SK-N-SH treated with all-trans-retinoic acid at 6 μM for 48 hours (cell line): ENCODE results near the gene TMEM37.

Experiments
- ARNTL ChIP-seq: fragments of 450-650 bp; formaldehyde crosslinking; IDR thresholded peaks from 2 replicates; pipeline ENCODE4 v1.5.0; 2020; ENCODE audit warnings: low read depth, mild to moderate bottlenecking, moderate library complexity, borderline replicate concordance
- BACH2 ChIP-seq: fragments of 250-450 bp; sonication (Bioruptor Pico); IDR thresholded peaks from 2 replicates; pipeline ENCODE4 v1.9.0; 2021; ENCODE audit warnings: mild to moderate bottlenecking, borderline replicate concordance
- CSDC2 ChIP-seq: fragments of 250-450 bp; sonication (Bioruptor Pico); IDR thresholded peaks from 2 replicates; pipeline ENCODE4 v1.5.0; 2020; ENCODE audit warnings: mild to moderate bottlenecking, moderate library complexity
- ESRRG ChIP-seq: fragments of 250-450 bp; sonication (Bioruptor Pico); IDR thresholded peaks from 2 replicates; pipeline ENCODE4 v1.6.1; 2021; ENCODE audit warnings: mild to moderate bottlenecking
- GLIS3 ChIP-seq: fragments of 250-450 bp; sonication (Bioruptor Pico); IDR thresholded peaks from 2 replicates; pipeline ENCODE4 v1.5.0; 2020; ENCODE audit warnings: mild to moderate bottlenecking, moderate library complexity
- TOX ChIP-seq: fragments of 250-450 bp; sonication (Bioruptor Pico); IDR thresholded peaks from 2 replicates; pipeline ENCODE4 v1.8.0; 2021; ENCODE audit warnings: mild to moderate bottlenecking, moderate library complexity, borderline replicate concordance
- ZFP30 ChIP-seq: fragments of 450-650 bp; formaldehyde crosslinking; IDR thresholded peaks from 2 replicates; pipeline ENCODE4 v1.5.0; 2022; ENCODE audit warnings: mild to moderate bottlenecking, moderate library complexity
- ZNF70 ChIP-seq: fragments of 450-650 bp; formaldehyde crosslinking; IDR thresholded peaks from 2 replicates; pipeline ENCODE4 v1.5.0; 2020; ENCODE audit warnings: mild to moderate bottlenecking, moderate library complexity
- TF ChIP-seq, protein P1 (sequence below): fragments of 250-450 bp; sonication (Bioruptor Pico); IDR thresholded peaks from 2 replicates; pipeline ENCODE4 v1.8.0; 2020; ENCODE audit warnings: mild to moderate bottlenecking, moderate library complexity, borderline replicate concordance
- TF ChIP-seq, protein P2 (sequence below): fragments of 250-450 bp; sonication (Bioruptor Pico); IDR thresholded peaks from 2 replicates; pipeline ENCODE4 v1.5.0; 2020; ENCODE audit warnings: mild to moderate bottlenecking, moderate library complexity

DNA sequence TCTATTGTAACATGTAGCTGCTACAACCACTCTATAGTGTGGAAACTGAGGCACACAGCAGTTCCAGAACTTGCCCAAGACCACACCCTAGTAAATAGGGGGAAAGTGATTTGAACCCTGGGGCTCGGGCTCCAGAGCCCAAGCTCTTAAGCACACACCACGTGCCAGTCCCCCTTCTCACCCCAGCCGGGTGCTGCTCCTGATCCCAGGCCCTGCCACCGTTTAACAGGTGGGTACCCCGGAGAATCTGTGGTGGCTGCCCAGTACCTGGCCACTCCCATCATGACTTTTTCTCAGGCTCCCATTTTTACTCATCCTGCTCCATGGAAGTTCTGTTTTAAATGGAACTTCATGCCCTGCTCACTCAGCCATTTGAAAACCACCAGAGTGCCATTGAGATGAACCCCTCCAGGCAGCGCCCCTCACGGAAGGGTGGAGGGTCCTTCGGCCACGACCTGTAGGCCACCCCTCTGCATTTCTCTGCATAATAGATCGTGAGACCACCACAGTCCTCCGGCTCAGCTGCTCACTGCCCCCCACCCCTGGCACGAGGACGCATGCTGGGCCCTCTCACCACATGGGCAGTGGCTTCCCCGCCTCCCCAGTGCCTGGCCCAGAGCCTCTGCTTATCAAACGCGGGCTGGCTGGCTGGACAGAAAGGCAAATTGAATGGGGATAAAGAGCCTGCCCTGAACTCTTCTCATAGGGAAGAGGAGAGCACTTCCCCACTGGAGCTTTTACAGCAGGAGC lies 42.1 kb downstream of the TMEM37 start:
- no peak for TF ChIP-seq CSDC2 (CRISPR knock-in tag)
- TF ChIP-seq TOX (CRISPR knock-in tag): no peak
- no peak for TF ChIP-seq ZNF70 (CRISPR knock-in tag)
- no peak for TF ChIP-seq ARNTL (CRISPR knock-in tag)
- TF ChIP-seq, protein P1, sequence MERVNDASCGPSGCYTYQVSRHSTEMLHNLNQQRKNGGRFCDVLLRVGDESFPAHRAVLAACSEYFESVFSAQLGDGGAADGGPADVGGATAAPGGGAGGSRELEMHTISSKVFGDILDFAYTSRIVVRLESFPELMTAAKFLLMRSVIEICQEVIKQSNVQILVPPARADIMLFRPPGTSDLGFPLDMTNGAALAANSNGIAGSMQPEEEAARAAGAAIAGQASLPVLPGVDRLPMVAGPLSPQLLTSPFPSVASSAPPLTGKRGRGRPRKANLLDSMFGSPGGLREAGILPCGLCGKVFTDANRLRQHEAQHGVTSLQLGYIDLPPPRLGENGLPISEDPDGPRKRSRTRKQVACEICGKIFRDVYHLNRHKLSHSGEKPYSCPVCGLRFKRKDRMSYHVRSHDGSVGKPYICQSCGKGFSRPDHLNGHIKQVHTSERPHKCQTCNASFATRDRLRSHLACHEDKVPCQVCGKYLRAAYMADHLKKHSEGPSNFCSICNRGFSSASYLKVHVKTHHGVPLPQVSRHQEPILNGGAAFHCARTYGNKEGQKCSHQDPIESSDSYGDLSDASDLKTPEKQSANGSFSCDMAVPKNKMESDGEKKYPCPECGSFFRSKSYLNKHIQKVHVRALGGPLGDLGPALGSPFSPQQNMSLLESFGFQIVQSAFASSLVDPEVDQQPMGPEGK (CRISPR knock-in tag): no peak
- TF ChIP-seq GLIS3: no peak
- TF ChIP-seq ESRRG (CRISPR knock-in tag): no peak
- TF ChIP-seq ZFP30 (CRISPR knock-in tag): no peak
- TF ChIP-seq, protein P2, sequence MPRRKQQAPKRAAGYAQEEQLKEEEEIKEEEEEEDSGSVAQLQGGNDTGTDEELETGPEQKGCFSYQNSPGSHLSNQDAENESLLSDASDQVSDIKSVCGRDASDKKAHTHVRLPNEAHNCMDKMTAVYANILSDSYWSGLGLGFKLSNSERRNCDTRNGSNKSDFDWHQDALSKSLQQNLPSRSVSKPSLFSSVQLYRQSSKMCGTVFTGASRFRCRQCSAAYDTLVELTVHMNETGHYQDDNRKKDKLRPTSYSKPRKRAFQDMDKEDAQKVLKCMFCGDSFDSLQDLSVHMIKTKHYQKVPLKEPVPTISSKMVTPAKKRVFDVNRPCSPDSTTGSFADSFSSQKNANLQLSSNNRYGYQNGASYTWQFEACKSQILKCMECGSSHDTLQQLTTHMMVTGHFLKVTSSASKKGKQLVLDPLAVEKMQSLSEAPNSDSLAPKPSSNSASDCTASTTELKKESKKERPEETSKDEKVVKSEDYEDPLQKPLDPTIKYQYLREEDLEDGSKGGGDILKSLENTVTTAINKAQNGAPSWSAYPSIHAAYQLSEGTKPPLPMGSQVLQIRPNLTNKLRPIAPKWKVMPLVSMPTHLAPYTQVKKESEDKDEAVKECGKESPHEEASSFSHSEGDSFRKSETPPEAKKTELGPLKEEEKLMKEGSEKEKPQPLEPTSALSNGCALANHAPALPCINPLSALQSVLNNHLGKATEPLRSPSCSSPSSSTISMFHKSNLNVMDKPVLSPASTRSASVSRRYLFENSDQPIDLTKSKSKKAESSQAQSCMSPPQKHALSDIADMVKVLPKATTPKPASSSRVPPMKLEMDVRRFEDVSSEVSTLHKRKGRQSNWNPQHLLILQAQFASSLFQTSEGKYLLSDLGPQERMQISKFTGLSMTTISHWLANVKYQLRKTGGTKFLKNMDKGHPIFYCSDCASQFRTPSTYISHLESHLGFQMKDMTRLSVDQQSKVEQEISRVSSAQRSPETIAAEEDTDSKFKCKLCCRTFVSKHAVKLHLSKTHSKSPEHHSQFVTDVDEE (CRISPR knock-in tag): no peak
- no peak for TF ChIP-seq BACH2 (CRISPR knock-in tag)
